A549 (cell line): Measurements from ENCODE around the gene BIRC5. TPM values are rescaled to one million over a fixed set of nuclear protein-coding genes. Genes with fewer than 3 reads are reported as not detected.
"Not testable (repeated sequence)": the region's sequence is repeated elsewhere in the genome, so short reads cannot be mapped to it uniquely, and the experiment has no call there.

Experiments
- ATAC-seq, 2 experiments: fragments of 200-7000 bp in 1 of 2; fragments of >200 bp in 1 of 2; cut with Nextera tagmentation in 1 of 2; cut with Tn5 transposase in 1 of 2; 3 replicates each; pipeline versions ENCODE4 v1.8.0 to v1.9.1; 2018 to 2020; ENCODE audit warnings: mild to moderate bottlenecking in 1 of 2, moderate library complexity in 1 of 2
- CTCF ChIA-PET: fragments of 300-600 bp; sonication (Branson Sonifier 250); formaldehyde crosslinking; extraction: SDS; loops from one replicate; lab custom pipeline; 2021; ENCODE audit warnings: antibody characterized with exemption, inconsistent platforms; lab: Yijun Ruan, JAX
- POLR2A ChIA-PET: fragments of 350-600 bp; formaldehyde crosslinking; extraction: SDS; loops from one replicate; lab custom pipeline; 2021; ENCODE audit warnings: antibody characterized with exemption, inconsistent platforms; lab: Yijun Ruan, JAX
- DNase-seq, 2 experiments: peaks; one replicate each; pipeline versions ENCODE4 v3.0.0 to v3.0.0-alpha.2; 2011 to 2016; ENCODE audit warnings: low read depth in 1 of 2, low spot score in 1 of 2
- FAIRE-seq: peaks from 2 replicates; lab custom pipeline; 2011; peaks lifted over from hg19 to GRCh38; lab: Jason Lieb, UNC
- H3K27ac ChIP-seq, 2 experiments: fragments of >200 bp; sonication (Bioruptor Twin); formaldehyde crosslinking; 3 replicates each; pipeline ENCODE4 v1.5.1; 2016 to 2017
- H3K4me1 ChIP-seq: fragments of >200 bp; sonication (Bioruptor Twin); formaldehyde crosslinking; 3 replicates; pipeline ENCODE4 v1.6.1; 2016
- H3K4me2 ChIP-seq: fragments of >200 bp; sonication (Bioruptor Twin); formaldehyde crosslinking; 3 replicates; pipeline ENCODE4 v1.6.1; 2016
- H3K4me3 ChIP-seq: fragments of >200 bp; sonication (Bioruptor Twin); formaldehyde crosslinking; 3 replicates; pipeline ENCODE4 v1.5.1; 2016
- H3K9me3 ChIP-seq: fragments of >200 bp; sonication (Bioruptor Twin); formaldehyde crosslinking; 3 replicates; pipeline ENCODE4 v1.6.1; 2016
- CEBPB ChIP-seq, 2 experiments: fragments of >200 bp in 1 of 2; sonication (Bioruptor Twin) in 1 of 2; formaldehyde crosslinking in 1 of 2; IDR thresholded peaks; 2 replicates each; pipeline ENCODE4 v1.6.1; 2012 to 2016
- CTCF ChIP-seq: fragments of >200 bp; sonication (Bioruptor Twin); formaldehyde crosslinking; IDR thresholded peaks from 3 replicates; pipeline ENCODE4 v1.5.1; 2016
- FOSB ChIP-seq: fragments of 250-450 bp; sonication (Bioruptor Pico); IDR thresholded peaks from 2 replicates; pipeline ENCODE4 v1.5.0; 2020; ENCODE audit warnings: mild to moderate bottlenecking, moderate library complexity
- GATA3 ChIP-seq: IDR thresholded peaks from 2 replicates; pipeline ENCODE4 v1.6.1; 2012; ENCODE audit warnings: borderline replicate concordance
- JUN ChIP-seq, 2 experiments: fragments of >200 bp; sonication (Bioruptor Twin); formaldehyde crosslinking; IDR thresholded peaks; 2 replicates in 1 of 2; 3 replicates in 1 of 2; pipeline ENCODE4 v1.6.1; 2016 to 2017
- MAZ ChIP-seq: fragments of 150-350 bp; IDR thresholded peaks from 2 replicates; pipeline ENCODE4 v1.6.1; 2014; ENCODE audit warnings: antibody characterized with exemption, low read depth, low read length, borderline replicate concordance
- NPAS2 ChIP-seq: fragments of 250-450 bp; sonication (Bioruptor Pico); IDR thresholded peaks from 2 replicates; pipeline ENCODE4 v1.8.0; 2022; ENCODE audit warnings: mild to moderate bottlenecking, moderate library complexity, borderline replicate concordance
- PBX3 ChIP-seq: IDR thresholded peaks from 2 replicates; pipeline ENCODE4 v1.6.1; 2012
- POLR2A ChIP-seq: IDR thresholded peaks from 2 replicates; pipeline ENCODE4 v1.6.1; 2012; ENCODE audit warnings: mild to moderate bottlenecking, low read length
- REST ChIP-seq: fragments of 200-600 bp; sonication (generic); IDR thresholded peaks from 2 replicates; pipeline ENCODE4 v1.6.1; 2016; ENCODE audit warnings: antibody characterized with exemption, mild to moderate bottlenecking, moderate library complexity
- TFCP2L1 ChIP-seq: fragments of 250-450 bp; sonication (Bioruptor Pico); IDR thresholded peaks from 2 replicates; pipeline ENCODE4 v1.5.0; 2021; ENCODE audit warnings: mild to moderate bottlenecking
- WGBS: methylation state at CpG from one replicate; pipeline ENCODE4 v1.1.6; 2017; ENCODE audit errors: missing lambda C conversion rate; 5-methylcytosine and 5-hydroxymethylcytosine counted together
- polyA plus RNA-seq, 4 experiments: library from polyadenylated mRNA; depleted of rRNA in 3 of 4; stranded (reverse); fragments of >200 nt; fragmentation: RNase III in 1 of 4; extraction: RNeasy Plus Mini Kit Qiagen cat#74134 plus additional on column Dnase treatment in 1 of 4; gene quantifications; 2 replicates in 3 of 4; 3 replicates in 1 of 4; pipeline ENCODE4 v1.2.3, GENCODE V29; 2011 to 2017

BIRC5 gene
- polyA plus RNA-seq, 2 of the 4 experiments (the other 2 are of a cell fraction): 51.9 to 109 TPM

- no peak for ATAC-seq
- no peak for DNase-seq
- no peak for FAIRE-seq
- H3K4me1 ChIP-seq: peaks cover 26% of the 10 kb centered on the region
- no peak overlapping the region for H3K27ac ChIP-seq
- H3K4me3 ChIP-seq: no peak overlapping the region
- WGBS: 91% methylated on average over 31 of the region's 31 CpGs
- H3K9me3 ChIP-seq: no peaks in the 10 kb centered on the region
- POLR2A ChIA-PET: no interaction called here
- CTCF ChIA-PET: interaction anchor here (1.8 to 13.2 kb wide), 5 partner anchors 14 to 81 kb away, joined by 5 to 295 read pairs (median 105); partner anchors contain the start of genes AFMID, C17orf99 and TK1
- TF ChIP-seq POLR2A (no peak), JUN (IDR thresholded peaks at IDR 0.05) (no peak), CEBPB (IDR thresholded peaks at IDR 0.05) (no peak), CTCF (no peak), NPAS2 (CRISPR knock-in tag) (no peak), REST (no peak), FOSB (CRISPR knock-in tag) (0 out of 2 replicates have a peak, but pooled peaks have one; percentile 23), GATA3 (no peak), MAZ (no peak), TFCP2L1 (CRISPR knock-in tag) (0 out of 2 replicates have a peak, but pooled peaks have one; percentile 39)
- H3K4me2 ChIP-seq: no peak overlapping the region
Observed at GRCh38 chr17:78170692-78171590, 43.1 kb upstream of the BIRC5 start.

GRCh38 chr17:78171591-78172248 lies 42.3 kb upstream of the BIRC5 start:
- CTCF ChIA-PET: interaction anchor here (1.3 to 13.2 kb wide), 5 partner anchors 14 to 80 kb away, joined by 4 to 295 read pairs (median 105); partner anchors contain the start of genes AFMID, C17orf99 and TK1
- DNase-seq, POLR2A ChIA-PET, H3K4me3 ChIP-seq, FAIRE-seq, H3K9me3 ChIP-seq, ATAC-seq: not testable (repeated sequence)
- H3K4me2 ChIP-seq: peak overlapping the region; percentile 22; the same call in 2 of the 3 replicates
- H3K27ac ChIP-seq: peak overlapping the region in 1 of 2 experiments; percentile 29; a peak in 2 of 6 replicates
- WGBS: 87% methylated on average over 19 of the region's 19 CpGs
- peaks cover 27% of the 10 kb centered on the region for H3K4me1 ChIP-seq
- TF ChIP-seq PBX3 (0 out of 2 replicates have a peak, but pooled peaks have one; percentile 14), JUN (IDR thresholded peaks at IDR 0.05) (peak in 1 of 2 experiments; percentile 30; a peak in 1 of 5 replicates)
